GM19328 (cell line): ENCODE measurements around the gene MIS18BP1.
"Not testable (repeated sequence)": the region's sequence is repeated elsewhere in the genome, so short reads cannot be mapped to it uniquely, and the experiment has no call there.

Experiments used
- ATAC-seq: cut with Tn5 transposase; IDR thresholded peaks from one replicate; pipeline ENCODE4 v1.9.1; 2021; ENCODE audit warnings: mild to moderate bottlenecking, moderate library complexity; ENCODE audit not compliant: unreplicated experiment

The MIS18BP1 gene

DNA sequence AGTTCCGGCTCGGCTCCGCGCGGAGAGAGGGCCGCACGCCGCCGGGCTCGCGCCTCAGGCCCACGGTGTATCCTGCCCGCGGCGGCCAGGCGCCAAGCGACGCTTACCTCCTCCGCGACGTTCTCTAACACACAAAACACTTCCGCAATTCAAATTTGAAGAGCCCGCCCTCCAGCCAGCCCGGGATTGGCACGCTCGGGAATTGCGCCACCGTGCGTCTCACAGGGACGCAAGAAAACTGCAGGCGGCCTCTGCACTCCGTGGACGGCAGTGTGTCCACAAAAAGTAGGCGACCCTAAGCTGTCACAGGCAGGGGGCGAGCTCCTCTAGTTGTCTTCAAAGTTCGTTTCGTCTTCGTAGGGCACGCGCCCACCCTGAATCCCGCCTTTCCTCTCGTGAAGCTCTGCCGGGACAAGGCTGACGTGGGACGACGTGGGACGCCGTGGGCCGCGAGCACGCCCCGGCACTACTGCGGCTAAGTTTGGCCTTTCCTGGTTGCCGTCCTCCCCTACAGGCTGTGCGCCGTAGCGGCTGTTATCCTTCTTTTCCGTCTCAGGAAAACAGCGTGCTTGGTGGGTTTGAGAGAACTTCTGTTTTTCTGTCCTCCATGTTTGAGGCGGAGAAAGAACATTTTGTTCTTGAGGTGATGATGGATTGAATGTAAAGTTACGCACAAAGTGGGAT is at the start of gene MIS18BP1:
MIS18BP1 (minus strand) TSS at position 133 of the 684 bp plus-strand sequence. CDS start 5,916 bp downstream, outside the sequence.
- peak; percentile 73 for ATAC-seq

DNA sequence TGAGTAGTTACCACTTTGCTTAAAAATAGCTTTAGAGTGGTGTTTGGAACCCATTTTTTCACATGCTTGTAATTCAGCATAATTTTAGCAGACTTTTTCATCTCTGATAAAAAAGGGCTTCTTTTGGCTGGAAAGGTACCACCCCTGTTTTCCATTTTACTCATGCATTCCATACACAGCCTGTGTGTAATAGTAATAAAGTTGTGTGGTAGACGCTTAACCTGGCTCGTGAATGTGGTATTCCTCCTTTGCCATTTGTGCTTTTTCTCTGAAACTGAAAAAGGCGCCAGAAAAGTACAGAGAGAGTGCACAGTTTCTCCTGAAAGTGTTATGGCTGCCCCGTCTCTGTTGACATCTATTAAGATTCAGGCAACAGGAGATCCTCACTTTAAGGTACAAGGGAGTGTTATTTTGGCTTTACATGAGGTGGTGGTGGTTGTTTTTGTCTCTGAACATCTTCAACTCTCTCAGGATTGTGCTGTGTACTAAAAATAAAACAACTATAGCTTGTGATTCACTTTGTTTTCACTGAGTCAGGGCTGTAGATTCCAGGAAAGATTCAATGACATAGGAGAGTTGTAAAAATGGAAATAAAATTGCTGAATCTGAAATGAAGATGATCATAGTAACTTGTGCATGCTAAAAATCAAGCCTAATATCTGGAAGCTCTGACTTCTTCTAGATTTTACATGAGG is 45.6 kb upstream of the MIS18BP1 start:
- ATAC-seq: no peak

DNA sequence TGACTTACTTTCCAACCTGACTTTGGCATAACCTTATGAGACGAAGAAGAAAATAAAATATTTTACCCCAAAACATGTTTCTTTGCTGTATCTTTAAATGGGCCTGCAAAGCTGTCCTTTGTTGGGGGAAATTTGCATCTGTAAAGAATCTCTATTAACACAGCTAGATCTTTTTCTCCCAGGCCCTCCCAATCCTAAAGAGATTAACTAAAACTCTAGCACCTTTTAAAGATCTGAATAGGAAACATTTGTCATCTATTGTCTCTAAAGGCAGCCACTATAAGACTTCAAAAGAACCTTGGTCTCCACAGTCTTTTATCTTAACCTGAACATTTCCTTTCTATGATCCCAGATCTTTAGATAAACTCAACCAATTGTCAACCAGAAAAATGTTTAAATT is 41.8 kb upstream of the MIS18BP1 start:
- not testable (repeated sequence) for ATAC-seq

DNA sequence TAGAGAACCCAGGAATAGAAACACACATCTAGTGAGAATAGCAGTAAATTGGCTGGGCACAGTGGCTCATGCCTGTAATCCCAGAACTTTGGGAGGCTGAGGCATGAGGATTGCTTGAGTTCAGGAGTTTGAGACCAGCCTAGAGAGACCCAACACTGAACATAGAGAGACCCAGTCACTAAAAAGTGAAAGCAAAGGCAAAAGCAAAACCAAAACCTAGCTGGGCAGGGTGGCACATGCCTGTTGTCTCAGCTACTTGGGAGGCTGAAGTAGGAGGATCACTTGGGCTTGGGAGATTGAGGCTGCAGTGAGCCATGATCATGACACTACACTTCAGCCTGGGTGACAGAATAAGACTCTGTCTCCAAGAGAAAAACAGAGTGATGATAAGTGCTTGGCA is 37.5 kb upstream of the MIS18BP1 start:
- ATAC-seq: no peak

DNA sequence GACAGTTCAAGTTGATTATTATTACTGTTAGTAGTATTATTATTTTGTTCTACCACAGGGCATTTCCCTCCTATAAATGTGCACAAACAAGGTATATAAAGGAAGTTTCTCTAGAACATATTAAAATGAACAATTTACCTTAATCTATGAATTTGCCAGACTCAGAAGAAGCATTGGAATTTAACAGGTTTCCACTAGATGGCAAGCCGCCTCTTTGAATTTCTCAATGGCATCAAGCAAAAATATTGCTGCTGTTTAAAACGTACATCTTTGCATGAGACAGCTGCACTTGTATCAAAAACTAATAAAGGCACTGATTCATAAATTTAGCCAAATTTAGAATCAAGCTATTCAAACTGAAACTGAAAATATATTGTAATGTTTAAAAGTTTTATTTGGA is 34.6 kb upstream of the MIS18BP1 start:
- no peak for ATAC-seq

DNA sequence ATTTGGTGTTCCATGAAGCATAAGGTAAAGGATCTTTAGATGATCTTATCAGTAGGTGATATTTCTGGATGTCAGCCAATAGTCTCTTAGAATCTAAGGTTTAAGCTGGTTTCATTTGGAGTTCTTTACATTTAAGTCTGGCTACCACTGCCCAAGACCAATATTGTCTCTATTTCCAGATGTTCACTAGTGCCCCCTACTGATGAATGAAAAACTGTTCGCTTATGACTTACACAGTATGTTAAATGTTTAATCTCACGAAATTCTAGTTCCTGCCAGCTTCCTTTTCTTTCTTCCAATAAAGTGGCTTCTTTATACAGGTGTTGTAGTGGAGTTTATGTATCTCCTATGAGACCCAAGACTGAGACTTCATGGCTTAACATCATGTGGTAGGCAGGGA is 31.8 kb upstream of the MIS18BP1 start:
- no peak for ATAC-seq

DNA sequence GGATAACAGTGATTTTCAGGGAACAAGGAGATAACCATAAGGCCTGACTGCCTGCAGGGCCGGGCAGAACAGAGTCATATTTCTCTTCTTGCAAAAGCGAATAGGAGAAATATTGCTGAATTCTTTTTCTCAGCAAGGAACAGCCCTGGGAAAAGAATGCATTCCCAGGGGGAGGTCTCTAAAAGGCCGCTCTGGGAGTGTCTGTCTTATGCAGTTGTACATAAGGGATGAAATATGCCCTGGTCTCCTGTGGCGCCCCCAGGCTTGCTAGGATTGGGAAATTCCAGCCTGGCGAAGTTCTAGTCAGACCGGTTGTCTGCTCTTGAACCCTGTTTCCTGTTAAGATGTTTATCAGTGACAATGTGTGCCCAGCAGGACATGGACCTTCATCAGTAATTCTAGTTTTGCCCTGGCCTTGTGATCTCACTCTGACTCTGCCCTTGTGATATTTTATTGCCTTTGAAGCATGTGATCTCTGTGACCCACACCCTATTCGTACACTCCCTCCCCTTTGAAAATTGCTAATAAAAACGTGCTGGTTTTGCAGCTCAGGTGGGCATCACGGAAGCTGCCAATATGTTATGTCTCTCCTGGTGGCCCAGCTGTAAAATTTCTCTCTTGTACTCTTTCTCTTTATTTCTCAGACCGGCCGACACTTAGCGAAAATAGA is 28.9 kb upstream of the MIS18BP1 start:
- not testable (repeated sequence) for ATAC-seq

DNA sequence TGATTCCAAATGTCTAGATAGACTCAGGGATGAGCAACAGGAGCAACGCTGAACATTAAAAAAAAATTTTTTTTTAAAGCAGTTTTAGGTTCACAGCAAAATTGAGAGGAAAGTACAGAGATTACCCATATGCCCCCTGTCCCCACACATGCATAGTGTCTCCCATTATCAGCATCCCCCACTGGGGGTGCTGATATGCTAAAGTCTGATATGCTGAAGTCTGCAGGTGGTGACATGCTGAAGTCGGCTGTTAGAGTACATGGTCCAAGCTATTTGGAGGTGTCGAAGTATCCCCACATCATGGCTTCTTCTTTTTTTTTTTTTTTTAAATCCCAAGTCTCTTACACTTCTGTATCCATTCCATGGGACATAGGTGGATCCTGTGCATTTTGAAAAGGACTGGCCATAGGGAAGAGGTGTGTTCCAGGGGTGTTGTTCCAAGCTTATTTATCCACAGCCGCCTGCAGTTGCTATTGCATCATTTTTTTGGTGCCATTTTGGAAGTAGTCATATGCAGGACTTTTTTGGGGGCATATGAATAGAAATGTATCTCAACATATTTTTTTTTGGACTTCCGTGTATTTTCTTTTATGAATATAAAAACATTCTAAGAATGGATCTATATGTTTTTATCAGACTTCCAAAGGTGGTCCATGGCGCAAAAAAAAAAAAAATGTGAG is 19.0 kb upstream of the MIS18BP1 start:
- ATAC-seq: no peak

DNA sequence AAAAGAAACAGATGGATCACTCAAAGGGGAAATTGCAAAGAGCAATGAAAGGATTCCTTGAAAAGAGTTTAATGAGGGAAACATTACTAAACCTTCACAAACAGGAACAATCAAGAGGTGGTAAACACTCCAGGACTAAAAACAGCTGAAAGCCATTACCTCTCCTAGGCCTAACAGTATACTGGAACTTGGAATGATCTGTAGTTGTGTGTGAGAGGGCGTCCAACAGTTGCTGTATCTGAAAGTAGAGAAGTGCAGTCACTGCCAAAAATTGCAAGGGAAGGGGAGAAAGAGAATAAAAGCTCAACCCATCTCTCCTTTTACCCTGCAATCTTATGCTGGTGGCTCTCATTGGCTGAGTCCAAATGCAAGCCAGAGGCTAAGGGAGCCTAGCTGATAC is 17.0 kb upstream of the MIS18BP1 start:
- no peak for ATAC-seq

DNA sequence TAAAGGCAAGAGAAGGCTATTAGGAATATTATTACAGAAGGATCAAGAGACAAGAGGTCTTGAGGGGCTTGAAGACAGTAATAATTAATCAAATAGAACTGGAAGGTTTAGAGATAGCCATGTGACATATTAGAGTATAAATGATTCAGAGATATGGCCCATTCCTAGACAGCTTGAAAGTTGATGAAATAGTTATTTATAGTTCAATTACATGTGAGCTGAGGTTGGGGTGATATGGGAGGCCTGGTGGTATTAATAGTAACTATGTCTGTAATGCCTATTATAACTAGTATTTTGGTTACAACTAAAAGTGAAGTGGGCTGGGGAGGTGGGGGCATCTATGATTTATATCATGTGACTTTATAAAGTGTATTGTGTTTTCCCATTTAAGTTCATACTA is 14.1 kb upstream of the MIS18BP1 start:
- no peak for ATAC-seq

DNA sequence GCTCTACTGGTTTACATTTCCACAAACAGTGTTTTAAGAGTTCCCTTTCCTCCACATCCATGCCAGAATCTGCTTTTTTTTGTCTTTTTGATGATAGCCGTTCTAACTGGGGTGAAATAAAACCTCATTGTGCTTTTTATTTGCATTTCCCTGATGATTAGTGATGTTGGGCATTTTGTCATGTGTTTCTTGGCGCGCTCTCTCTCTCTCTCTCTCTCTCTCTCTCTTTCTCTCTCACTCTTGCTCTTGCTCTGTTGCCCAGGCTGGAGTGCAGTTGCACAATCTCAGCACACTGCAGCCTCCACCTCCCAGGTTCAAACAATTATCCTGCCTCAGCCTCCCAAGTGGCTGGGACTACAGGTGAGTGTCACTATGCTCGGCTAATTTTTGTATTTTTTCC is 9.6 kb upstream of the MIS18BP1 start:
- no peak for ATAC-seq

DNA sequence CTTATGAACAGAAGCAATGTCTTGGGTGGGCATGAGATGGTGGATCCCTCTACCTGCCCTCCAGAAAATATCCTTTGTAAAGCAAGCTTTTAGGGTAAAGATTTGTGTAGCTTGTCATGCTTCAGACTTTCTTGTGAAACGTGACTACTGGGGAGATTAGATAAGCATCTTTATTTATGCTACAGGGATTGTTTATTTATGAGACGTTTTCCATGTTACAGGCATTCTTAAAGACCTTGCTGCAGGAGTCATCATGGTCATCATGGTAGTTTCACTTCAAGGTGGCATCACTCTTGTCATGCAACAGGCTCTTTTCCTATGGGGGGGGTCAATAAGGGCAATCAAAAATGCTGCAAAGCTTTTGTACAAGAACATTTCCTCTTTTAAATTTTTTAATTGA is 8.2 kb upstream of the MIS18BP1 start:
- no peak for ATAC-seq

DNA sequence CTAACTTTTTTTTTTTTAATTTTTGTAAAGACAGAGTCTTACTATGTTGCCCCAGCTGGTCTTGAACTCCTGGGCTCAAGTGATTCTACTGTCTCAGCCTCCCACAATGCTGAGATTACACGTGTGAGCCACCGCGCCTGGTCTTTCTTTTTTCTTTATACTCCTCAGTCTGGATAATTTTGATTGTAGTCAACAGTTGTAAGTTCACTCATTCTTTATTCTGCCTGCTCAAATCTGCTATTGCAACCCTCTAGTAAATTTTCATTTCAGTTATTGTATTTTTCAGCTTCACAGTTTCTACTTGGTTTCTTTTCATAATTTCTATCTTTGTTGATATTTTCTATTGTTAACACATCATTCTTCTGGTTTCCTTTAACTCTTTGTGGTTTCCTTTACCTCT is 5.8 kb upstream of the MIS18BP1 start:
- no peak for ATAC-seq

DNA sequence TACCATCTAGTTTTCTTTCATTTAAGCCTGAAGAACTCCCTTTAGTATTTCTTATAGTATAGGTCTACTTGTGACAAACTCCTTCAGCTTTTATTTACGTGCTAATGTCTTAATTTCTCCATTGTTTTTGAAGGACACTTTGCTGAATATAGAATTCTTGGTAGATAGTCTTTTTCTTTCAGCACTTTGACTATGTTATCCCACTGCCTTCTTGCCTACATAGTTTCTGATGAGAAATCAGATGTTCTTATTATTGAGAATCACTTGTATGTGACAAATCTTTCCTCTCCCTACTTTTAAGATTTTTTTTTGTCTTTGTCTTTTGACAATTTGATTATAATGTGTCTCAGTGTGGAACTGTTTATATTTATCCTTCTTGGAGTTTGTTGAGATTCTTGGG is 5.1 kb upstream of the MIS18BP1 start:
- ATAC-seq: no peak

DNA sequence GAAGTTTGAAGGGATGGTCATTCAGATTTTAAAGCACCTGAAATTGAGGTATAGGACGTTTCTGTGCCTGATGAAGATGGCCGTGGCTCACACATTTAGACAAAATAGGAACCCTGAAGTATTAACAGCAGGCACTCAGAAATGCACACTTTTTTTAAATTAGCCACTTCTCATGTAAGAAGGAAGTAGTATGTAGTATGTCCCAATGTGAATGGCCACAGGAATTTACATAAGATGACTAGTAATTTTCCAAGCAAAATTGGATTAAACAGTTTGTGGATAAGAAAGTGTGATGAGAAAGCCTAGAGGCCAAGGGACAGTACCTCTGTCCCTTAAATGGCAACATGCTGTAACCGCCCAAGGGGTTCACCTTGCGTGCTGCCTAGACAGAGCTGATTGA is 1.8 kb upstream of the MIS18BP1 start:
- no peak for ATAC-seq

DNA sequence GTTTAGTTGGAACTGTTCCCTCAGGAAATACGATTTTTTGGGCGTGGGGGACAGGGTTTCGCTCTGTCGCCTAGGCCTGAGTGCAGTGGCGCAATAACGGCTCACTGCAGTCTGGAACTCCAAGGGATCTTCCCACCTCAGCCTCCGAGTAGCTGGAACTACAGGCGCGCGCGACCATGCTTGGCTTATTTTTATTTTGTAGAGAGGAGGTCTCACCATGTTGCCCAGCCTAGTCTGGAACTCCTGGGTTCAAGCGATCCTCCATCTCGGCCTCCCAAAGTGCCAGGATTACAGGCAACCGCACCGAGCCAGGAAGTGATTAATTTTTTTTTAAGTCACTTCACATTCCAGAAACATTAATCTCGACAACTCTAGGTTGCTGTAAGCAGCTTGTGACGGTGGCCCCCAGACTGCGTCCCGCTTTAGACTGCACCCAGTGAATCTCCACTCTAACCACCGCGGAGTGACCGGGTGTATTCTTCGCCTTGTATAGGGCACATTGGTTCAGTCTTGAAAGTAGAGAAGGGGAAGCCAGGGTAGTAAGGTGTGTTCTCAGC is 830 bp upstream of the MIS18BP1 start:
- no peak for ATAC-seq

DNA sequence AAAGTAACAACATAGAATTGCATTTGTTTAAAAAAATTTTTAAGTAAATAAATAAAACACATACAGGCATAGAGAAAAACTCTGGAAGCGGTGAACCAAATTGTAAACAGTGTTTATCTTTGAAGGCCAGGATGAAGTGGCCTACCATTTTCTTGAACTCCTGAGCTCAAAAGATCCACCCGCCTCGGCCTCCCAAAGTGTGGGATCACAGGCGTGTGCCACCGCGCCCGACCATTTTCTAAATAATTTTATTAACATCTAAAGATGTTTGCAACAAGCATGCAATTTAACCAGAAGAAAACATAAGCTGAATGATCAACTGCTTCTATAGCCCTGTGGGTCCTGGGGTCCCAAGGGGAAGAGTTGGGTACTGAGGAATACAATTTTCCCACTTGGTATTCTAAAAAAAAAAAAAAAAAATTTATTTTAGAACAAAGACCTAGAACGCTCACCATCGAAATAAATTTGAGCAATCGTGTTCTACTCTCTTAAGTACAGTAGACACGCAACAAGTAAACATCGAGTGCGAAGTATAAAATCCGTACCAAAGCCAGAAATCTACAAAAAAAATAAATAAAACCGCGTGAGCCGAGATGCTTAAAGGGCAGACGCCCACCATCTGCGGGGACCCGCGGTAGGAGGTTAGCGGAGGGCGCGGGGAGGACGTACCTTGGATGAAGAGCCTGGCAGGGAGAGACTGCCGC is 484 bp downstream of the MIS18BP1 start:
- ATAC-seq: no peak

DNA sequence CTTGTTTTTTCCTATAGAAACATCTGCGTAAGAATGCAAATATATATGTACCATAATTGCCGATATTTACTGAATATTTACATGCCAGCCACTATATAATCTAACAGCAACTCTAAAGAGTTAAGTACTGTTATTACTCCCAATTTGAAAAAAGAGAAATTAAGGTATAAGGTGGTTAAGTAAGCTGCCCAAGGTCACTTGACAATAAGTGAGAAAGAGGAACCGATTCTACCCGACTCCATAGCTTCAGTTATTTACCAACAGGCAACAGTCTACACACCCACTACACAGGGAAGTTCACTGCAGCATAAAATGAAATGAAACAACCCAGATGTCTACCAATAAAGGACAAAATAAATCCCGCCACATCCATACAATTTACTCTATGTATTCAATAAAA is 1.1 kb downstream of the MIS18BP1 start:
- ATAC-seq: peak; percentile 60

DNA sequence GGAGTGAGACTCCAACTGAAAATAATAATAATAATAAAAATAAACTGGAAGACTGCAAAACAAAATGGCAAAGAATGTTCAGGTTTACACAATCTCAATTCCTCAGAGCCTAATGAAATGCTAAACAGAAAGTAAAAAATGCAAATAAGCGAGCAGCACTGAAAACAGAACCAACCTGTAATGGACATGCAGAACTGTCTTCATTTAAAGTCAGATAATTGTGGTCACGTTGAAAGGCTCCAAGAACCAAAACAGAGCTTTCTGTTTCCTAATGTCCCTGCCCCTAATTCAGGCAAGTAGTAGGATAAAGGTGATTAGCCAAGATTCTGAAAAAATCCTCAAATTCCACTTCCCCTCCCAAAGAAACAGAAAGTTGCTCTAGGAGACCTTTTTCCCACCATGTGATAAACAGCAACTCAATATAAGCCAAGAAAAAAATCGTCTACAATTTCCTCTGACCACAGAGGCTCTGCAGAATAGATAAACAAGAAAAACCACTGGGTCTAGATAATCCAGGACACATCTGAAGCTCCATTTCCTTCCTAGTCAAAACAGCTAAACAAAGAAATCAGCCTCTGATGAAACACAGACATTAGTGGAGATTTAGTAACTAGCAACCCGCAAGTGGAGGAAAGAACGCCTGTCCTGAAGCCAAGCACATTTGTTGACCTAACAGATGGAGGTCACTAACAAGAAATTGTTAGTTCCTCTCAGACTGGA is 3.0 kb downstream of the MIS18BP1 start:
- ATAC-seq: no peak

DNA sequence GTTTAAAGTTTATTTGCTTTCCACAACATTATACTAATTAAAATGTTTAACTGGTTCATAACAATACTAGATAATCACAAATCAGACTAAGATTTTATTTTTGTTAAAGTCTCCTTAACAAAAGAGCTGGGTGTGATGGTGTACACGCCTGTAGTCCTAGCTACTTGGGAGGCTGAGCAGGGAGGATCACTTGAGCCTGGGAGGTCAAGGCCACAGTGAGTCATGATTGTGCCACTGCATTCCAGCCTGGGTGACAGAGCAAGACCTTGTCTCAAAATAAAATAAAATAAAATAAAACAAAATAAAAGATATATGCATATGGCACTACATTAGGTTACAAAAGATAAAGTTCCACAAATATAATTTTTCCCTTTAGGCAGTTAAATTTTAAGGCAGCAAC is 5.6 kb downstream of the MIS18BP1 start:
- ATAC-seq: no peak
